NCI-H1436 treated with DMSO at 0.1 percent for 48 hours (cell line): Measurements from ENCODE around the gene DYSF.

ENCODE experiments used
- DNase-seq: peaks from one replicate; lab custom pipeline; 2025; lab: John Stamatoyannopoulos, UW

Gene DYSF

DNA sequence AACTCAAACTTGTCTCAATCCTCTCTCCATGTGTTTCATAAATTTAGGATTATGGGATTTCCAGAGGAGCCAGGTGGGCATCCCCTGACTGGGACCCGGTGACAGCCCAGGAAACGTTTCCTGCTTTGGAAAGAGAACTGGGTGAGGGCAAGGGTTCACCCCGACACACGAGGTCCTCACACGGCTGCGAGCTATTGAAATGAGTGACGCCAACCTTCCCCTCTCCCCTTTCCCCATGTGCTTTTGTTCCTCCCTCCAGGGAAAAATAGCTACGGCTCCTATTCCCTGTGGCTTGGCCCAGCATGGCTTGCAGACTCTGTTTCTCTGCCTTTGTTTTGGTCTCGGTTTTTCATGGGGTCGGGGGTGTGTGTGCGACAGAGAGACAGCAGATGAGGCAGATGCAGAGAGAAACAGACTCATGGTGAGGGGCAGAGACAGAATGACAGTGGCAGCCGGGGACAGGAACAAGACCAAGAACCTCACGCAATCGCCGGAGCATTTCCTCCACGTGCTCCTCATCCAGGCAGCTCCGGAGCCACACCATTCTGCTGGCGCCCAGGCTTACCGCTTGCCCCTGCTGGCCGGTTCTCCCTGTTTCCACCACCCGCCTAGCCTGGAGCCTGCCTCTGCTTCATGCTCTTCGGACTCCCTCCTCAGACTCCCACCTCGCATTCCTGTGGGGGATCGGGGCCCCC, 238.5 kb downstream of the DYSF start:
- no peak for DNase-seq

DNA sequence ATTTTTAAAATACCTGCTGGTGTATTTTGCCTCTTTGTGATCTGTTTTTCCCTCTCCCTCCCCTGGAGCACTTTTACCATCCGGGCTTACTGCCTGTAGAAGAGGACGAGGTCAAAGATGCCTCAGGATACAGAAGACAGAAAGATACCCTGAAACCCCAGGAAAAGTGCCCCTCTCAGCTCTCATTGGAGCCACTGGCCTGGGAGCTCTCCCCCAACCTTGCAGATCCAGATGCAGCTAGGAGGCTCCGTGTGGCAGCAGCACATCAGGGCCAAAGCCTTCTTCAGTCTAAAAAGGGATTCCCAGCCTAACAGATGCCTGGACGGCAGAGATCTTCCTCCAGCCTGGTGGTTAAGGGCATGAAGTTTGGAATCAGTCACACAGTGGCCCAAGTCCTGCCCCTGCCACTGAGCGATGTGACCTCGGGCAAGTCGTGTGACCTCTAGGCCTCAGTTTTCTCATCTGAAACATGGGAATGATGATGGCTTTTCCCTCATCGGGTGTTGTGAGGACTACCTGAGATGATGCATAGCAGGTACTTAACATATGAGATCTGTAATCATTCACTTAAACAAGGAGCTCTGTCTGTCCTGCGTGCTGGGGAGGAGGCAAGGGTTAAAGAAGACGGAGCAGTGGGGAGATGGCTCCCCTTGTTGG, 239.4 kb downstream of the DYSF start:
- DNase-seq, result no peak

DNA sequence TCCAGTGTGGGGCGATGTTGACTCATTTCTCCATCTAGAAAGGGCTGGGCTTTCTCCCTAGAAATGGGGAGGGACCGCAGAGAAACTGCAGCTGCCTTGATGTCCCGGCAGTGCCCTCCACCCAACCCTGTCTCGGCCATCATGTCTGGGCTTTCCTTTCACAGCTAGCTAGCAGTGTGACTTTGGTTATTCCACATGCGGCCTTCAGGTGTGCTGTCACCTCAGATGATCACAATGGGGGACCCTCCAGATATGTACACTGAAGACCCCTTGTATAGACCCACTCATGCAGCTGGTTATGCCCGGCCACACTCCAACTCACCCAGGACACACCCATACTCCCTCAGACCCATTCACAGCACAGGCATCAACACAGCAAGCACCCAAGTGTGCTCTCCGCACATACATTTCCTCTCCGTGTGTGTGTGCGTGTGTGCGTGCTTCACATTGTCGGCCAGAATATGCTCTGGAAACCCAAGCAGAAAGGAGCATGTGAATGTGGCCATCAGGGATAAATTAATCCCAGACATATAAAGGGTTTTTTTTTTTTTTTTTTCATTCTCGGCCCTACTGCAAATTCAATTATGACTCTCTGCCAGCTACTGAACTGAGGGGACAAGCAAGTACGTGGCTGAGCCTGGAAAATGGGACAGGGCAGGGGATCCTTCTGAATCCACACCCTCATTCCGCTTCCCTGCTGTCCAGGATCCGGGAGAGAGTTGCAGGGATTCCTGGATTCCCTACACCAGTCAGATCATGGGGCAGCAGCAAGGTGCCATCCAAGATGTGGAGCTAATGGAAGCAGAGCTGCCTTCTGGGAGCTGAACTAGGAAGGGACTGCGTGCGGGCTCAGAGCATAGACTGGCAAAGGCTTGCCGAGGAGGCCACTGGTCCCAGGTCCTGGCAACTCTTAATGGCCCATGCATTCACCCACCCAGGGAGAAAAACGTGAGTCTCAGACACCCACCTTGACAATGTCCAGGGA, 240.2 kb downstream of the DYSF start:
- DNase-seq, result no peak

DNA sequence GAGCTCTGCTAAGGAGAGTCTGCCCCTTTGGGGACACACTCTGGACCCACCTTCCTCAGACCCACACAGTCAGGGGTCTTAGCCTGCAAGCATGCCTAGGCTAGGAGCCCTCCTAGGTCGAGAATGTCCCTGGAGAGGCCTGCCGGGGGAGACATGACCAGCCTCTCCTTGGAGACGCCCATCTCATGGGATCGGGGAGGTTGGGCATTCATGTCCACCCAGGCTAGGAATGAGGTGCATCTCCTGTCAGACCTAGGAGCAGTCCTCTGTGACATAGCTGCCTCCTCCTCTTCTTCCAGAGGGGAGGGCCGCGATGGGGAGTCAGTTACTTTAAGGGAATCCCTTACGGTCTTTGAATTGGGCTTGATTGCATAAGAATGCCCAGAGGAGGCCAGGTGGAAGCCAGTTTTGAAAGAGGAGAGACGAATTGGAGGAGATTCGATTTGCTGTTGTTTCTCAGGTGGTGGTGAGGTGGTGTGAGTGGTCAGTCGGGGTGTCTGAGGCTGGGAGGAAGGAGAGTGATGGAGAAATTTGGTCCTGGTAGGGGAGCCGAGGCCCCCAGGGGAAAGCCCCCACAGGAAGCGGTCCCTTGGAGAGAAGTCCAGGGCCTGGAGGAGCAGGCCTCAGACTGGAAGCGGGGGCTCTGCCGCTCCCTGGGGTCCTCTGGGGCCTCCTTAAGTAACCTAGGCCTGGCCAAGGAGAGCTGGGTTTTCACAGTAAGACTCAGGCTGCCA, 241.3 kb downstream of the DYSF start:
- DNase-seq, result no peak

DNA sequence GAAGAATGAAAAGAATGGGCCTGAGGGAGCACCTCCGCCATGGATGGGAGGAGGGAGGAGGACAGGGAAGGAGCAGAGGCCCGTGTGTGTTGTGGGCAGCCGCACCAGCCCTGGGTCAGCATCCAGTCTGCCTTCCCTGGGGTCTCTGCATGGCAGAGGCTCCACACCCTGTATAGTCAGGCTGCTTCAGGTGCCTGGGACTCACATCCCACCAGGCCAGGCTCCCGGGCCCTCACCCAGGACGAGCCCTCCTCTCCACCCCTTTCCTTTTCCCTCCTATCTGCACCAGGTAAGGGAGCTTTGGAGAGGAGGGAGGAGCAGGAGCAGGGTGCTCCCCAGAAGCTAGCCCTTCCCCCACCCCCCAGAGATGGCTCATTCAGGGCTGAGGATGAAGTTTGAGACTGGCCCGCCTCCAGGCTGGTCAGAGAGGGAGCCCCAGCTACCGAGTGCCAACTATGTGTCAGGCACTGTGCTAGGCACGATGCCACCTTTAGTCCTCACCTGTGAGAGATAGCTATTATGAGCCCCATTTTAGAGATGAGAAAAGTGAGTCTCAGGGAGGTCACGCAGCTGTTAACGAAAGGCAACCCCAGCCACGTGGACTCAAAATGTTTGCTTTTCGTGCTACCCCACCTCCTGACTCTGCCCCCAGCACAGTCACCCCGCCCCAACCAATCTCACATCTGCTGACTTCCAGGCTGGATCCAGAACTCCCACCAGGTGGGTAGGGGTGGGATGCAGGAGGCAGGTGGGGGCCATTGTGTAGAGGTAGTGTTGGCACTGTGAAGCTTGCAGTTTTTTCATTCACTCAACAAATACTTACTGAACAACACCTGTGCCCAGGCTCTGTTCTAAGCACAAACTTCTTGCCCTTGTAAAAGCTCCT, 242.1 kb downstream of the DYSF start:
- DNase-seq, result no peak

DNA sequence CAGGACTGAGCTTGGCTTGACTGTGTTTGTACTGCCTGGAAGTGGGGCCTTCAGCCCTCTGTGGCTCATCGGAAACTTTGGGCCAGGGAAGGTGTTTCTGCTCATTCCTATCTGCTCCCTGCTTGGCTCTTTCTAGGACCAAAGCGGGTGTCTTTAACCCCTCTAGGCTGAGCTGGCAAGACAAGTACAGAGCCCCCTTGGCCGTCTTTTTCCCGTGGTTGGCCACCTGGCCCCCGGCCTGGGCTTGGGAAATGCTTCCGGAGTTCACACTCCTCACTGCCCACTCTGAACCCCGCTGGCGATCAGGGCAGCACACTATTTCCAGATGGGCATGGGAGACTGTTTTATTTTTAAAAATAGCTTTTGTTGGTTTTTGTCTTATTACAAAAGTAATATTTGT, 243.0 kb downstream of the DYSF start:
- no peak for DNase-seq

DNA sequence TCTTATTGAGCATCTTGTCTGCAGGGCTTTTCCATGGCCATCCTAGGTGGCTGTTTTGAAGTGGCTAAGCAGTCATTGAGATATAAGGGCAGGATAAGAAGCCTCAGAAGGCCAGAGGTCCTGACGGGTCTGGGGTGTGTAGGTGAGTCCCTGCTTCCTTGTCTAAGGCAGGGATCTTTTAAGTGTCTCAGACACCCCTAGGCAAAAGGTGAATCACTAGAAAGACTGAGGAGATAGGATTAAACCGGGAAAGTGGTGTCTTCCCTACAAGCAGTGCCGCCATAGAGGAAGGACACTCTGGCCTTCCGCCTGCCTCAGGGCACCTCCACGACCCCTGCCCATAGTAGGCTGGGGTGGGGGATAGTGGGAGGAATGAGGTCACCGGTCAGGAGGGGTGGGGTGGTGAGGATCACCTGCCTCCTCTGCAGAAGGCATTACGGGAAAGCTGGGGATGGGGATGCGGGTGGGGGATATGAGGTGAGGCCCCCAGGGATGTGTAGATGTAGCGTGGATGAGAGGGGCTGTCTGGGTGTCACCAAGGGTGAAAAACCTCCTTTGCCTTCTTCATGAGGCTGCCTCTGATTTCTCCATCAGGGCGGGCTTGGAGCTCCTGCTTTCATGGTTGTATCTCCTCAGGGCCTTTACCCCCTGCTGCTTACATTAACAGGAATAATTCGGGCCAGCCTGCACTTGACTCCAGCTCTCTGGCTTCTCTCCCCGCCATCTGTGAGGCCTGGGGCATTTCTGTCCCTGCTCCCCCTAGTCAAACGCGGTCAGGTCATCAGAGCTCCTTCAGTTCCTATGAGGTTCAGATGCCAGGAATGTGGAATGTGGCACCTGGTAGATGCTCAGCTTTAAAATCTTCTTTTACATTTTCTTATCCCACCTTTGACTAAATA, 244.0 kb downstream of the DYSF start:
- no peak for DNase-seq

DNA sequence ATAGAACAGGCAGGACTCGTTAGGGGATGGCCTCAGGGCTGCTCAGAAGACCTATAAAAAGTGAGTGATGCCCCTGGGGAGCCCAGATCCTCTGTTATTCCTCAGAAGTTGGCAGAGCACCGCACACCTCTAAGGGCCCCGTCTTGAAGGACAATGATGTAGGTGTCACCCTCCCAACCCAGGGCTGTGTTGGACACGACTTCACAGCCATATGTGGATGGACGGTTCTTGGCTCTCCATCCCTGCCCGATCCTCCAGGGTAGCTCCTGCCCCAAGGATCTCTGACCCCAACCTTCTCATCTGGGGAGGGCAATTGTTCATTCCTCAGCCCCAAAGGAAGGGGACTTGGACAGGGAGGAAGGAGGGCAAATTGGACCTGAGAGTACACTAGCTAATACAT, 246.1 kb downstream of the DYSF start:
- no peak for DNase-seq

DNA sequence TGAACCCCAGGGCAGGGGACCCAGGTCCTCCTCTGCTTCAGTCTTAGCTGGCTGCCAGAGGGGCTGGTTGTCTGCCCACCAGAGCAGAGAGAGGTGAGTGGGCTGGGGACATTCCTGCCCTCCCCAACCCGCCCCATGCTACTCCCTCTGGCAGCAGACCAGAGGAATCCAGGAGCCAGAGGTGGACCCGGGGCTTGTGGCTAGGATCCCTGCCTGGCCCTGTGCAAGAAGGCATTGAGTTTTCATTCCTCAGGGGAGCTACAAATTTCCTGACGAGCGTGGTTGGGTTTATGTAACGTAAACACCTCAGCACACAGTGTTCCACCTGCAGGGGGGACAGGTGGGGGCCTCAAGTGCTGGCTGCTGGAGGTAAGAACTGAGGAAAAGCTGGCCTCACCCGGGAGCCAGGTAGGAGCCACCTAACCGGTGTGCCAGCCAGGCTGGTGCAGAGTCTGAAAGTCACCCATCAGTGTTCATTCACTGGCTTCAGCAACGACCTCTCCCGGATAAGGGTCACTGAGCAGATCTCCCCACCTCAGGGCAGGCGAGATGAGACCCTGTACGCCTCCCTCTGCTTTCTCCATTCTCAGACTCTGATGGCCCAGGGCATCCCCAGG, 246.8 kb downstream of the DYSF start:
- no peak for DNase-seq

DNA sequence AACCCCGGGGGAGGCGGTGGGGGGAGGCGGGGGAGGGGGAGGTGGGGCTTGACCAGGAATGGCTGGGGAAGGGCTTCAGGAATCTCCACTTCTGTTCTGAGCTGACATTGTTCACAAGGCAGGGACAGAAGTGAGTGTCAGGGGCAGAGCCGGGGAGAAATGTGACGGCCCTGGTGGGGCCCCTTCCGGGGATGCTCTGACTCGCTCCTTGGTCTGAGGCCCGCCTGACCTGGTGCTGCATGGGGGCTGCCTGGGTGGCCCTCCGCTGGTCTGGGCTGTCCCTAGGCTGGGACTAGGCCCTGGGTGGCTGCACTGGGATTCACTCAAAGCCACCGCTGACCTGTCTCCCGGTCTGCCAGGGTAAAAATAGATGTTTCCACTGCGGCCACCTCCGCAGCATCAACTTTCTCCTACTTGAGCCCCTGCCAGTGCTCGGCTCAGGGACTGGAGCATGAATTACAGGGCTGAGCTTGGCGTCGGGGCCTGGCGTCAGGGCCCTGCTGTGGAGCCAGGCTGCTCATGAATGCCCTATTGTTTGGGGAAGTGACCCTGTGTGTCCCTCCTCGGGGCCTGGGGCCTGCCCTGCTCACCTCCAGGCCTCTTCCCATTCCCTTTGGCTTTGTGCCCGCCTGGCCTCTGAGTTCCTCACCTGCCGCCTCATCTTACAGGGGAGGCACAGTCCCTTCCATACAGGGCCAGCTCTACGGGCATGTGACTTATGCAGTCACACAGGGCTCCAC, 247.5 kb downstream of the DYSF start:
- DNase-seq, result no peak

DNA sequence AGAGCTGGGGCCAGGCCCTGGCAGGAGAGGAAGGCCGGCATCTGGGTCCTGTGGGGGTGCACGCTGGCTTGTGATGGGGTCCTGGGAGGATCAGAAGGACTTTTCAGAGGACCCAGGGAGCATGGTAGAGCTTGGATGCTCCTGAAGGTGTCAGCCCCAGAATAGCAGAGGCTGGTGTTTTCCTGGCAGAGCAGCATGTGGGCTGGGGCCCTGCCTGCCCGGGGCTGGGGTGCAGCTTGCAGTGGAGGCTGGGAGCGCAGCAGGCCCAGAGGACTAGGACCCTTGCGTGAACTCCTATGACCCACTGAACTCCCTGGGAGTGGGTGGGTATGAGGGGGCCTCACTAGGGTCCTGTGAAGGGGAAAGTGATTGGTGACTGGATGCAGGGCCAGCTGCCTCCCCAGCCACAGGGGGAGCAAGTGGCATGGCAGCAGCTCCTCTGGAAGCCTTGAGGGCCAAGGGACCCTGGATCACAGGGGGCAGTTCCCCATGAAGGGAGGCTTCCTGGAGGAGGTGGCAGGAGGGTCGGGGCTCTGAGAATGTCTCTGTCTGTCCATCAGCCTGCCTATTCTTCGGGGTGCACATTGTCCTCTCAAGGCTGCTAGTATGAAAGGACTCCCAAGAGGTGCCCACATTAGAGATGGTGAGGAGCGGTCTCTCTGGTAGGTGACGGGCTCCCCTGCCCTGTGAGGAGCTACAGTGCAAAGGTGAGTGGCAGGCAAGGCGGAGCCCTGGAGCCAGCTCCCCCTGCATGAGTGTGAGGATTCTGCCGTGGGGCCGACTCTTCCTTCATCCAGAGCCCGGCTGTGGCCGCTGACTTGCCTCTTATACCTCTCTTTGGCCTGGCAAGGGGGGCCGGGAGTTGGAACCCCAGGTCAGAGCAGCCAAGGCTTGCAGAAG, 249.0 kb downstream of the DYSF start:
- no peak for DNase-seq

DNA sequence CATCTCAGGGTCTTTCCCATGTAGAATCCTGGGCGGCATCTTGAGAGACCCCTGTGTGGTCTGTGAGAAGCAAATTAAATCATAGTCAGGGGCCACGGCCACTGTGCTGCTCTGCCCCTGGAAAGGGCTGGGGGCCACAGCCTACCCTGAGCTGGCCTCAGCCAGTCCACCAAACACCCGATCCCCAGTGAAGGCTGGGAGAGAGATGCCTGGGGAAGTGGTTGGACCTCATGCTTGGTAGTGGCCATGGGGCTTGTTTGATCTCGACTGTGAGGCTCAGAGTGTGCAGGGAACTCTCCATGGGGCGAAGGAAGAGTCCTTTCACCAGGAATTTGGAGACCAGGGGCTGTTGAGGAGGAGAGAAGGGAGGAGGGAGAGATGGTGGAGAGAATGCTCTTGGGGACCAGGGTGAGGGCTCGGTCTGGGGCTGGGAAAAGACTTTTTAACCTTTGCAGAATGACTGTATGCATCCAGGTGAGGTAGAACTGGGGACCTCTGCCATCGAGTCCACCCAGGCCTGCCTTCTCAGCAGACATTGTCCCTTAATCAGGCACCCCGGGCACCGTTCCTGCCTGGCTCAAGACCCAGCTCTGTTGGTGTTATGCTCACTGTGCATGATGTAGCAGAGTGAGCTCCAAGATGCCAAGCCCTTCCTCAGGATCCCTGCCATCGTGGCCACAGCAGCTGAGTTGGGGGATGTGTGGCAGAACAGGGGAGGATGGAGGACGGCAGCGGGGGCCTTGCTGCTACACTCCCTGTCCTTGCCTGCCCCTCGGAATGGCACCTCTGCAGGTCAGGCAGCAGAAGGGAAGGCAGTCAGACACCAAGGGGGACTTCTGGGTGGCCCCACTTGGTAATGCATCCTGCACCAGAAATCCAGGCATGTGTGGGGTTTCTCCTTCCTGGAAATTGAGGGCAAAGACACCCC, 249.9 kb downstream of the DYSF start:
- no peak for DNase-seq

DNA sequence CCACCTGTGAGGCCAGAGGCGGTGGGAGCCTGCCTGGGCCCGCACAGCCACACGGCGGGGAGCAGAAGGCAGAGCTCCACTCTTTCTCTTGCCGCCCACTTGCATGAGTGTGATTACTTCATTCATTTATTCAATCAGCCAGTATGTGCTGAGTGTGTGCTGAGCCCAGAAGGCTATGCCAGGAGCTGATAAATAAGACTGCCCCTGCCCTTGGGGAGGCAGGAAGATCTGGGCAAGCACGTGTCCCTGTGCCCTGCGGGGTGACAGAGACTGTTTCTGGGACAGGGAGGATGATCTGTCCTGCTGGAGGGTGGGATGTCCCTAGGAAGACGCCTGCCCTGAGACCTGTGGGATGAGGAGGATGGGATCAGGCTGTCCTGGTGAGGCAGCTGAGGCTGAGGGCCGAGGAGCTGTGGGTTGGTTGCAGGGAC, 250.8 kb downstream of the DYSF start:
- no peak for DNase-seq

DNA sequence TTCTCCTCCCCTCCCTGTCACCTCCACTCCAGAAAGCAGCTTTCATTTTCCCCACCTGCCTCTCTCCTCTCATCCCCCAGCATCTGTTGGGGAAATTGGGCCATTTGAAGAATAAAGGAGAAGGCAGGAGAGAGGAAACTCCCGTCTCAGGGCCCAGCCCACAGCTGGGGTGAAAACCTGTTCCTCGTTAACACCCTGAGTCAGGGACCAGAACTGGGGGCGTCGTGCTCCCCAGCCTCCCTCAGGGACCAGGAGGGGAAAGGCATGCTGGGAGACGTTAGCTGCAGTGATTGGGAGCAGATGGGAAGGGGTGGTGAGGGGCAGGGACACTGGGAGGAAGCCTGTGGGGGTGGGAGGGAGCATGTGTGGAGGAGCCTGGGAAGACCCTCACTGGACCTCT, 251.3 kb downstream of the DYSF start:
- DNase-seq, result no peak

DNA sequence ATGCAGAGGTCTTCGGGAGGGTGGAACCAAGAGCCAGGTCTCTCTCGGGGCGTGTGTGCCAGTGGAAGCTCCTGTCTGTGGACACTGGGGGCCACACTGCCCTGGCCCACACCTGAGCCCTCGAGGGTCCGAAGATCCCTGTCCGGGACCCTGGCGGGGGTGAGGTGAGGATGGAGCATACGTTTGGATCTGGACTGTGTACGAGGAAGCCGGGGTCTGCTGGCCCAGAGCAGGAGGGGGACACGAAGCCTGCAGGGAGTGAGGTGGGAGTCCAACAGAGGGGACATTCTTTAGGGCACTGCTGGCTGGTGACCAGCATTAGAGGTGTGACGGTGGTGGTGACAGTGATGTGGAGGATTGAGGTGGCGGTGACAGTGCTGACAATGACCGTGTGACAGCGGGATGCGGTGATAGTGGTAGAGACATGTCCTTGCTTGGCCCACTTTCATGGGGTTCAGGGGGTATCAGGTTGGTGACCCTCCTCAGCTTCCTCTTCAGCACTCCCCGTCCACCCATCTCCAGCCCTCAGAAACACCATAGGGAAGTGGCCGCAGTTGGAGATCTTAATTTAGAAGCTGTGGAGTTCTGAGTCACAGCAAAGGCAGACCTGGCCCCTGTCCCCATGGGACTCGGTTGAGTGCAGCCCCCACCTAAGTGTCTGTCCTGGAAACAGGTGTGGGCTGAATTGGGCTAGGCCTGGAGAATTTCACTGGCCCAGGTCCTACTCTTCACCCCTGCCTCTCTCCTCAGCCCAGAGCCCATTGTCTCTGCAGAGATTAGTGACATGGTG, 252.0 kb downstream of the DYSF start:
- DNase-seq, result no peak

DNA sequence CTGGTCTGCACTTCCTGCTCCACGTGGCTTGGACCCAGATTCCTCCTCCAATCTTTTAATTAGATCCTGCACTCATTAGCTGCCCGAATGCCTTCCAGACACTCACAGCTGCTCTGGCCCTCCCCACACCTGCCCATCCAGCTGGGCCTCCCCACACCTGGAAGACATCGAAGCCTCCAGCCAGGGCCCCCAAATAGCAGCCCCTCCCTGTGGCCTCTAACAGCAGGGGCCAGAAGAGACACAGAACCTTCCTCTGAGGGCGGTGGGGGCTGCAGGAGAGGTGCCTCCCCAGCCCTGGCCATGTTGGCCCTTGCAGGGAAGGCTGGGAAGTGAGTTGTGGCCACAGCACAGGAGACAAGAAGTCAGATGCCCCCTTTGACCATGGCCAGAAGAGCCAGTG, 252.8 kb downstream of the DYSF start:
- DNase-seq, result no peak
